Thymus (tissue), 11 donors: Measurements from ENCODE around the gene BEST1. TPM values are rescaled to one million over a fixed set of nuclear protein-coding genes. Genes with fewer than 3 reads are reported as not detected.

Experiments
- DNase-seq, 9 donors: peaks; one replicate each; pipeline ENCODE4 v3.0.0-alpha.2; 2013; ENCODE audit warnings: low spot score in 9 of 9, low read depth in 6 of 9, missing footprints in 1 of 9
- H3K27ac ChIP-seq, 2 donors: one replicate each; pipeline ENCODE4 v1.5.1; 2013; ENCODE audit warnings: control low read depth in 1 of 2, low read depth in 1 of 2, low read length in 1 of 2, mild to moderate bottlenecking in 1 of 2, moderate library complexity in 1 of 2
- H3K27me3 ChIP-seq, 2 donors: one replicate each; pipeline ENCODE4 v1.5.1; 2013; ENCODE audit warnings: low read length in 1 of 2; ENCODE audit not compliant: control insufficient read depth in 2 of 2, insufficient read depth in 1 of 2
- H3K36me3 ChIP-seq, 2 donors: one replicate each; pipeline ENCODE4 v1.5.1; 2013; ENCODE audit warnings: low read length in 1 of 2, mild to moderate bottlenecking in 1 of 2, moderate library complexity in 1 of 2; ENCODE audit not compliant: control insufficient read depth in 2 of 2, insufficient read depth in 2 of 2
- H3K4me1 ChIP-seq, 2 donors: one replicate each; pipeline ENCODE4 v1.5.1; 2013; ENCODE audit warnings: low read length in 2 of 2; ENCODE audit not compliant: control insufficient read depth in 2 of 2, insufficient read depth in 2 of 2
- H3K4me3 ChIP-seq, 2 donors: one replicate each; pipeline ENCODE4 v1.5.1; 2013; ENCODE audit warnings: low read length in 2 of 2, control low read depth in 1 of 2, mild to moderate bottlenecking in 1 of 2
- H3K9me3 ChIP-seq, 2 donors: one replicate each; pipeline ENCODE4 v1.5.1; 2013; ENCODE audit warnings: low read length in 1 of 2, mild to moderate bottlenecking in 1 of 2; ENCODE audit not compliant: control insufficient read depth in 2 of 2, insufficient read depth in 1 of 2
- WGBS: extraction: QIAGEN DNeasy Blood & Tissue Kit; methylation state at CpG from one replicate; pipeline ENCODE4 v1.1.7; 2013; 5-methylcytosine and 5-hydroxymethylcytosine counted together
- polyA plus RNA-seq: library from polyadenylated mRNA; stranded (reverse); fragments of 200-250 nt; gene quantifications from one replicate; pipeline ENCODE4 v1.2.3, GENCODE V29; 2013
- total RNA-seq: library from RNA; stranded (reverse); fragments of 120-200 nt; gene quantifications from one replicate; pipeline ENCODE4 v1.2.4, GENCODE V29; 2013
- donor health status: healthy.

Gene BEST1
- total and polyA plus RNA-seq, 2 donors = 0.47 to 3.3 TPM

GRCh38 chr11:61930933-61931332, 19.2 kb upstream of the BEST1 start:
- H3K27me3 ChIP-seq = no peaks in the 10 kb centered on the region
- WGBS = 97% methylated on average over 3 of the region's 3 CpGs
- no peak for DNase-seq
- no peaks in the 10 kb centered on the region for H3K36me3 ChIP-seq
- H3K4me1 ChIP-seq = no peaks in the 10 kb centered on the region
- H3K27ac ChIP-seq = no peak overlapping the region
- H3K9me3 ChIP-seq = no peaks in the 10 kb centered on the region
- H3K4me3 ChIP-seq = no peak overlapping the region

GRCh38 chr11:61935861-61936260, 14.3 kb upstream of the BEST1 start:
- H3K36me3 ChIP-seq = no peaks in the 10 kb centered on the region
- no peaks in the 10 kb centered on the region for H3K4me1 ChIP-seq
- no peaks in the 10 kb centered on the region for H3K9me3 ChIP-seq
- no peaks in the 10 kb centered on the region for H3K27me3 ChIP-seq
- WGBS = 92% methylated on average over 2 of the region's 2 CpGs
- H3K27ac ChIP-seq = no peak overlapping the region
- no peak for DNase-seq
- H3K4me3 ChIP-seq = no peak overlapping the region

GRCh38 chr11:61940466-61940865, 9.7 kb upstream of the BEST1 start:
- no peaks in the 10 kb centered on the region for H3K27me3 ChIP-seq
- no peaks in the 10 kb centered on the region for H3K9me3 ChIP-seq
- no peak for DNase-seq
- H3K4me1 ChIP-seq = no peaks in the 10 kb centered on the region
- H3K36me3 ChIP-seq = no peaks in the 10 kb centered on the region
- H3K27ac ChIP-seq = no peak overlapping the region
- WGBS = 88% methylated on average over 10 of the region's 10 CpGs
- H3K4me3 ChIP-seq = no peak overlapping the region

- Histone ChIP-seq H3K27ac (no peak overlapping the region), H3K27me3 (no peaks in the 10 kb centered on the region), H3K4me1 (no peaks in the 10 kb centered on the region), H3K4me3 (no peak overlapping the region), H3K9me3 (no peaks in the 10 kb centered on the region), H3K36me3 (no peaks in the 10 kb centered on the region)
- DNase-seq = no peak
- 97% methylated on average over 13 of the region's 13 CpGs for WGBS
Observed at GRCh38 chr11:61945191-61945590, 5.0 kb upstream of the BEST1 start.

- H3K27ac ChIP-seq = no peak overlapping the region
- WGBS = 98% methylated on average over 5 of the region's 5 CpGs
- no peaks in the 10 kb centered on the region for H3K36me3 ChIP-seq
- no peak overlapping the region for H3K4me3 ChIP-seq
- no peaks in the 10 kb centered on the region for H3K9me3 ChIP-seq
- no peak for DNase-seq
- no peaks in the 10 kb centered on the region for H3K4me1 ChIP-seq
- no peaks in the 10 kb centered on the region for H3K27me3 ChIP-seq
Observed at GRCh38 chr11:61946894-61947293, 3.3 kb upstream of the BEST1 start.

GRCh38 chr11:61947486-61948210, 2.5 kb upstream of the BEST1 start:
- no peaks in the 10 kb centered on the region for H3K27me3 ChIP-seq
- H3K9me3 ChIP-seq = no peaks in the 10 kb centered on the region
- WGBS = 13% methylated on average over 8 of the region's 8 CpGs
- H3K4me1 ChIP-seq = no peaks in the 10 kb centered on the region
- H3K27ac ChIP-seq = no peak overlapping the region
- H3K36me3 ChIP-seq = no peaks in the 10 kb centered on the region
- peak in 5 of 9 donors; percentile 40 to 73 (median 57) for DNase-seq
- H3K4me3 ChIP-seq = no peak overlapping the region

GRCh38 chr11:61948505-61948904, 1.6 kb upstream of the BEST1 start:
- no peaks in the 10 kb centered on the region for H3K4me1 ChIP-seq
- H3K36me3 ChIP-seq = no peaks in the 10 kb centered on the region
- no peak overlapping the region for H3K27ac ChIP-seq
- peaks cover 0 to 4% of the 10 kb centered on the region in 2 donors for H3K27me3 ChIP-seq
- no peaks in the 10 kb centered on the region for H3K9me3 ChIP-seq
- WGBS = 93% methylated on average over 7 of the region's 7 CpGs
- no peak for DNase-seq
- no peak overlapping the region for H3K4me3 ChIP-seq

GRCh38 chr11:61949169-61950034, 749 bp upstream of the BEST1 start:
- H3K4me3 ChIP-seq = no peak overlapping the region
- H3K27ac ChIP-seq = no peak overlapping the region
- H3K27me3 ChIP-seq = peaks cover 1 to 13% of the 10 kb centered on the region in 2 donors
- DNase-seq = no peak
- H3K4me1 ChIP-seq = no peaks in the 10 kb centered on the region
- no peaks in the 10 kb centered on the region for H3K36me3 ChIP-seq
- whole genome bisulfite sequencing = 83% methylated on average over 9 of the region's 9 CpGs
- H3K9me3 ChIP-seq = no peaks in the 10 kb centered on the region

- peaks cover 12 to 35% of the 10 kb centered on the region in 2 donors for H3K27me3 ChIP-seq
- peaks cover 3 to 9% of the 10 kb centered on the region in 2 donors for H3K4me1 ChIP-seq
- 95% methylated on average over 11 of the region's 11 CpGs for WGBS
- no peaks in the 10 kb centered on the region for H3K9me3 ChIP-seq
- no peak overlapping the region for H3K27ac ChIP-seq
- H3K36me3 ChIP-seq = no peaks in the 10 kb centered on the region
- no peak overlapping the region for H3K4me3 ChIP-seq
- no peak for DNase-seq
Observed at GRCh38 chr11:61951484-61952135, 1.5 kb downstream of the BEST1 start.
